K562 (cell line): ENCODE results near the gene HEXIM1. TPM values are rescaled to one million over a fixed set of nuclear protein-coding genes. Genes with fewer than 3 reads are reported as not detected.

ENCODE experiments used
- ATF1 ChIP-seq, 2 experiments: fragments of 450-650 bp in 1 of 2; IDR thresholded peaks; 2 replicates each; pipeline ENCODE4 v1.6.1; 2016; ENCODE audit warnings: missing compliant biosample characterization in 1 of 2, missing genetic modification characterization in 1 of 2
- DDX20 ChIP-seq: fragments of 450-650 bp; IDR thresholded peaks from 2 replicates; pipeline ENCODE4 v1.6.1; 2016; ENCODE audit warnings: missing genetic modification characterization, low read depth, mild to moderate bottlenecking, missing compliant biosample characterization, moderate library complexity
- ELF2 ChIP-seq: fragments of 250-450 bp; sonication (Bioruptor Pico); IDR thresholded peaks from 2 replicates; pipeline ENCODE4 v1.5.0; 2021; ENCODE audit warnings: mild to moderate bottlenecking
- EP400 ChIP-seq: fragments of 450-650 bp; IDR thresholded peaks from 2 replicates; pipeline ENCODE4 v1.6.1; 2017; ENCODE audit warnings: antibody characterized with exemption, mild to moderate bottlenecking, moderate library complexity
- GABPB2 ChIP-seq: fragments of 250-450 bp; sonication (Bioruptor Pico); conservative IDR thresholded peaks from 2 replicates; pipeline ENCODE4 v1.5.1; 2021; ENCODE audit warnings: mild to moderate bottlenecking
- GTF2A2 ChIP-seq: IDR thresholded peaks from 2 replicates; pipeline ENCODE4 v1.6.1; 2016; ENCODE audit warnings: mild to moderate bottlenecking, missing genetic modification characterization, missing compliant biosample characterization
- HCFC1 ChIP-seq: IDR thresholded peaks from 2 replicates; pipeline ENCODE4 v1.6.1; 2012; ENCODE audit warnings: low read depth, low read length, improper control_type of control experiment
- JUN ChIP-seq, 2 experiments: sonication (generic) in 1 of 2; formaldehyde crosslinking in 1 of 2; IDR thresholded peaks; 2 replicates each; pipeline versions ENCODE4 v1.6.1 to v1.8.0; 2012 to 2022; ENCODE audit warnings: borderline replicate concordance in 2 of 2, mild to moderate bottlenecking in 2 of 2, improper control_type of control experiment in 1 of 2, low read depth in 1 of 2, low read length in 1 of 2, missing genetic modification reagents in 1 of 2
- MED1 ChIP-seq: sonication (generic); formaldehyde crosslinking; IDR thresholded peaks from 2 replicates; pipeline ENCODE4 v1.8.1; 2023; ENCODE audit warnings: missing genetic modification reagents, borderline replicate concordance
- NRF1 ChIP-seq, 2 experiments: fragments of 450-650 bp; IDR thresholded peaks in 1 of 2; conservative IDR thresholded peaks in 1 of 2; 2 replicates each; pipeline ENCODE4 v1.6.1; 2014; ENCODE audit warnings: mild to moderate bottlenecking in 2 of 2
- PTTG1 ChIP-seq: fragments of 450-650 bp; IDR thresholded peaks from 2 replicates; pipeline ENCODE4 v1.6.1; 2016; ENCODE audit warnings: low read depth, mild to moderate bottlenecking, missing genetic modification characterization, missing compliant biosample characterization
- RAD21 ChIP-seq, 2 experiments: fragments of 250-450 bp in 1 of 2; fragments of 450-650 bp in 1 of 2; sonication (Bioruptor Pico) in 1 of 2; formaldehyde crosslinking in 1 of 2; IDR thresholded peaks in 1 of 2; conservative IDR thresholded peaks in 1 of 2; 2 replicates each; pipeline versions ENCODE4 v1.4.0 to v1.8.0; 2020 to 2022; ENCODE audit warnings: mild to moderate bottlenecking in 2 of 2, moderate library complexity in 1 of 2
- RBM34 ChIP-seq: fragments of 200-400 bp; formaldehyde crosslinking; IDR thresholded peaks from 2 replicates; pipeline ENCODE4 v1.6.1; 2018; ENCODE audit warnings: low read length, borderline replicate concordance; ENCODE audit not compliant: insufficient read depth
- SMARCB1 ChIP-seq: IDR thresholded peaks from 2 replicates; pipeline ENCODE4 v1.6.1; 2011; ENCODE audit warnings: improper control_type of control experiment, low read depth; ENCODE audit not compliant: insufficient read length
- TAL1 ChIP-seq: fragments of 450-650 bp; IDR thresholded peaks from 2 replicates; pipeline ENCODE4 v1.6.1; 2016; ENCODE audit warnings: mild to moderate bottlenecking
- ZFP30 ChIP-seq: fragments of 250-450 bp; sonication (Bioruptor Pico); IDR thresholded peaks from 2 replicates; pipeline ENCODE4 v1.8.0; 2022; ENCODE audit warnings: moderate library complexity, mild to moderate bottlenecking, inconsistent platforms, borderline replicate concordance
- ZNF175 ChIP-seq: fragments of 200-800 bp; sonication (Bioruptor generic); IDR thresholded peaks from 2 replicates; pipeline ENCODE4 v1.6.1; 2016; ENCODE audit warnings: low read depth, mild to moderate bottlenecking, missing genetic modification characterization, missing compliant biosample characterization
- ZNF561 ChIP-seq: fragments of 450-650 bp; formaldehyde crosslinking; conservative IDR thresholded peaks from 2 replicates; pipeline ENCODE4 v1.4.0; 2020; ENCODE audit warnings: mild to moderate bottlenecking, moderate library complexity
- polyA plus RNA-seq, 8 experiments: library from polyadenylated mRNA; depleted of rRNA in 4 of 8; stranded (reverse) in 5 of 8; unstranded in 3 of 8; fragments of >200 nt; fragmentation: Nextera tagmentation in 2 of 8; fragmentation: Illumina TruSeq in 1 of 8; extraction: Ambion mirVana in 2 of 8; extraction: Trizol in 1 of 8; gene quantifications; 2 replicates each; pipeline versions ENCODE4 v1.2.1 to v1.2.3, GENCODE V29; 2011 to 2014; ENCODE audit warnings: inconsistent platforms in 1 of 8, missing spikeins in 1 of 8
- total RNA-seq, 7 experiments: library from RNA; depleted of rRNA in 6 of 7; stranded (reverse); fragments of >200 nt in 6 of 7; fragmentation: Illumina TruSeq in 2 of 7; extraction: Trizol in 2 of 7; gene quantifications; 2 replicates each; pipeline versions ENCODE4 v1.2.1 to v1.2.3, GENCODE V29; 2011 to 2021; ENCODE audit warnings: low replicate concordance in 1 of 7
- TF ChIP-seq, protein P1 (sequence below): sonication (generic); formaldehyde crosslinking; IDR thresholded peaks from 2 replicates; pipeline ENCODE4 v1.8.0; 2023; ENCODE audit warnings: mild to moderate bottlenecking, missing genetic modification reagents
- TF ChIP-seq, protein P2 (sequence below), 2 experiments: fragments of 450-650 bp; IDR thresholded peaks; 2 replicates each; pipeline ENCODE4 v1.6.1; 2016
- TF ChIP-seq, protein P3 (sequence below): sonication (generic); formaldehyde crosslinking; IDR thresholded peaks from 2 replicates; pipeline ENCODE4 v1.8.0; 2022; ENCODE audit warnings: missing genetic modification reagents, mild to moderate bottlenecking, moderate library complexity, borderline replicate concordance

HEXIM1 gene
- total and polyA plus RNA-seq, 9 of the 15 experiments (the other 6 are each of a cell fraction or from before 2014, with no cell fraction given), result 1.4 to 28.3 (median 9.1) TPM

DNA sequence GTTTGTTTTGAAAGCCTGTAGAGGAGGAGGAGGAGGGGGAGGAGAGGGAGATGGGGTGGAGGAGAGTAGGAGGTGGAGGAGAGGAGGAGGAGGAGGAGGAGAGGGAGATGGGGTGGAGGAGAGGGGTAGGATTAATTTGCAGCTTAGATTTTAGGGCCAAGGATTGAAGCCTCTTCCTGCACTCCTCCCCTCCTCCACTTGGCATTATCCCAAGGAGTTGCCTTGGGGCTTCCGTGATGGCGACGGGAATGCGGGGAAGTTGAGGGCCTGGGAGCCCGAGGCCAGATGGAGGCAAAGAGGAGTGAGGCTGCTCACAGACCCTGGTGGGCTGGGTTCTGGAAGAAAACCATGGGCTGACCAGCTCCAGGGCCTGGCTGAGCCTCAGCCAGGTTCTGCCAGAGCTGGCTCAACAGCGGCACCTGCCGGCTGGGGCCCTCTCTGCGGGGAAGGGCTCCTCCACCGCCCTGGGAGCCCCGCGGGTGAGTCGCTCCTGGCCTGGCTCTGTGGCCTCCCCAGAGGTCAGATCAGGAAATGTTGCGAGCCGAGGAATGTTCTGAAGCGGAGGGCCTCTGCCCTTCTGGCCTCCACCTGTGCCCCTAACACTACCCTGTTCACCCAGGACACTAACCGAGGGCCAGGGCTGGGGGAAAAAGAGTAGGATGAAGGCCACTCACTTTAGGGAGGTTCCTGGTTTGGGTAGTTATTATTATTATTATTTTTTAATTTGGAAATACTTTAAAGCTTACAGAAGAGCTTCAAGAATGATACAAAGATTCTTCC is 49.5 kb downstream of the HEXIM1 start (continued):
- TF ChIP-seq, protein P1, sequence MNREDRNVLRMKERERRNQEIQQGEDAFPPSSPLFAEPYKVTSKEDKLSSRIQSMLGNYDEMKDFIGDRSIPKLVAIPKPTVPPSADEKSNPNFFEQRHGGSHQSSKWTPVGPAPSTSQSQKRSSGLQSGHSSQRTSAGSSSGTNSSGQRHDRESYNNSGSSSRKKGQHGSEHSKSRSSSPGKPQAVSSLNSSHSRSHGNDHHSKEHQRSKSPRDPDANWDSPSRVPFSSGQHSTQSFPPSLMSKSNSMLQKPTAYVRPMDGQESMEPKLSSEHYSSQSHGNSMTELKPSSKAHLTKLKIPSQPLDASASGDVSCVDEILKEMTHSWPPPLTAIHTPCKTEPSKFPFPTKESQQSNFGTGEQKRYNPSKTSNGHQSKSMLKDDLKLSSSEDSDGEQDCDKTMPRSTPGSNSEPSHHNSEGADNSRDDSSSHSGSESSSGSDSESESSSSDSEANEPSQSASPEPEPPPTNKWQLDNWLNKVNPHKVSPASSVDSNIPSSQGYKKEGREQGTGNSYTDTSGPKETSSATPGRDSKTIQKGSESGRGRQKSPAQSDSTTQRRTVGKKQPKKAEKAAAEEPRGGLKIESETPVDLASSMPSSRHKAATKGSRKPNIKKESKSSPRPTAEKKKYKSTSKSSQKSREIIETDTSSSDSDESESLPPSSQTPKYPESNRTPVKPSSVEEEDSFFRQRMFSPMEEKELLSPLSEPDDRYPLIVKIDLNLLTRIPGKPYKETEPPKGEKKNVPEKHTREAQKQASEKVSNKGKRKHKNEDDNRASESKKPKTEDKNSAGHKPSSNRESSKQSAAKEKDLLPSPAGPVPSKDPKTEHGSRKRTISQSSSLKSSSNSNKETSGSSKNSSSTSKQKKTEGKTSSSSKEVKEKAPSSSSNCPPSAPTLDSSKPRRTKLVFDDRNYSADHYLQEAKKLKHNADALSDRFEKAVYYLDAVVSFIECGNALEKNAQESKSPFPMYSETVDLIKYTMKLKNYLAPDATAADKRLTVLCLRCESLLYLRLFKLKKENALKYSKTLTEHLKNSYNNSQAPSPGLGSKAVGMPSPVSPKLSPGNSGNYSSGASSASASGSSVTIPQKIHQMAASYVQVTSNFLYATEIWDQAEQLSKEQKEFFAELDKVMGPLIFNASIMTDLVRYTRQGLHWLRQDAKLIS (CRISPR knock-in tag), result peak; percentile 74; the same call in 1 of the 2 replicates
- no peak for TF ChIP-seq ATF1 (CRISPR knock-in tag; IDR thresholded peaks at IDR 0.05)
- TF ChIP-seq ATF1 (tag; IDR thresholded peaks at IDR 0.05), result peak; percentile 52
- TF ChIP-seq EP400, result no peak
- TF ChIP-seq, protein P2, sequence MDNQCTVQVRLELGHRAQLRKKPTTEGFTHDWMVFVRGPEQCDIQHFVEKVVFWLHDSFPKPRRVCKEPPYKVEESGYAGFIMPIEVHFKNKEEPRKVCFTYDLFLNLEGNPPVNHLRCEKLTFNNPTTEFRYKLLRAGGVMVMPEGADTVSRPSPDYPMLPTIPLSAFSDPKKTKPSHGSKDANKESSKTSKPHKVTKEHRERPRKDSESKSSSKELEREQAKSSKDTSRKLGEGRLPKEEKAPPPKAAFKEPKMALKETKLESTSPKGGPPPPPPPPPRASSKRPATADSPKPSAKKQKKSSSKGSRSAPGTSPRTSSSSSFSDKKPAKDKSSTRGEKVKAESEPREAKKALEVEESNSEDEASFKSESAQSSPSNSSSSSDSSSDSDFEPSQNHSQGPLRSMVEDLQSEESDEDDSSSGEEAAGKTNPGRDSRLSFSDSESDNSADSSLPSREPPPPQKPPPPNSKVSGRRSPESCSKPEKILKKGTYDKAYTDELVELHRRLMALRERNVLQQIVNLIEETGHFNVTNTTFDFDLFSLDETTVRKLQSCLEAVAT (IDR thresholded peaks at IDR 0.05), result no peak; a peak in 1 of 4 replicates
- TF ChIP-seq DDX20, result no peak
- TF ChIP-seq GABPB2 (CRISPR knock-in tag), result no peak
- TF ChIP-seq ZNF175, result no peak
- TF ChIP-seq ZFP30 (CRISPR knock-in tag), result no peak
- peak; percentile 99 for TF ChIP-seq RAD21 (CRISPR knock-in tag; conservative IDR thresholded peaks at IDR 0.05 in 1 of 2, IDR thresholded peaks at IDR 0.05 in 1 of 2)
- TF ChIP-seq TAL1, result no peak
- no peak for TF ChIP-seq PTTG1 (tag)
- TF ChIP-seq GTF2A2 (tag), result no peak
- no peak for TF ChIP-seq NRF1 (conservative IDR thresholded peaks at IDR 0.05 in 1 of 2, IDR thresholded peaks at IDR 0.05 in 1 of 2)
- TF ChIP-seq SMARCB1, result no peak
- no peak for TF ChIP-seq ZNF561 (CRISPR knock-in tag)
- 0 out of 2 replicates have a peak, but pooled peaks have one; percentile 36 for TF ChIP-seq JUN (IDR thresholded peaks at IDR 0.05; ENCODE audit: borderline replicate concordance, low read depth, low read length)
- TF ChIP-seq JUN (CRISPR knock-in tag; IDR thresholded peaks at IDR 0.05; ENCODE audit: borderline replicate concordance), result no peak
- TF ChIP-seq, protein P3, sequence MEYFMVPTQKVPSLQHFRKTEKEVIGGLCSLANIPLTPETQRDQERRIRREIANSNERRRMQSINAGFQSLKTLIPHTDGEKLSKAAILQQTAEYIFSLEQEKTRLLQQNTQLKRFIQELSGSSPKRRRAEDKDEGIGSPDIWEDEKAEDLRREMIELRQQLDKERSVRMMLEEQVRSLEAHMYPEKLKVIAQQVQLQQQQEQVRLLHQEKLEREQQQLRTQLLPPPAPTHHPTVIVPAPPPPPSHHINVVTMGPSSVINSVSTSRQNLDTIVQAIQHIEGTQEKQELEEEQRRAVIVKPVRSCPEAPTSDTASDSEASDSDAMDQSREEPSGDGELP (CRISPR knock-in tag), result peak; percentile 85
- TF ChIP-seq MED1 (CRISPR knock-in tag), result no peak
- peak; percentile 53 for TF ChIP-seq HCFC1
- no peak for TF ChIP-seq RBM34
- TF ChIP-seq ELF2 (CRISPR knock-in tag), result no peak
